Endothelial cell of umbilical vein (primary cell): ENCODE data around the gene TM6SF1.
"Not testable (repeated sequence)": the region's sequence is repeated elsewhere in the genome, so short reads cannot be mapped to it uniquely, and the experiment has no call there.

ENCODE experiments used
- FOS ChIP-seq: IDR thresholded peaks from 2 replicates; pipeline ENCODE4 v1.6.1; 2011; ENCODE audit warnings: mild to moderate bottlenecking, low read length, moderate library complexity, borderline replicate concordance; ENCODE audit not compliant: insufficient read depth
- JUN ChIP-seq: IDR thresholded peaks from 2 replicates; pipeline ENCODE4 v1.6.1; 2011; ENCODE audit warnings: borderline replicate concordance, low read depth; ENCODE audit not compliant: insufficient read length, insufficient read depth
- POLR2AphosphoS5 ChIP-seq: IDR thresholded peaks from 2 replicates; pipeline ENCODE4 v1.6.1; 2012; ENCODE audit warnings: low read depth, mild to moderate bottlenecking, control low read depth, low read length, moderate library complexity; ENCODE audit not compliant: insufficient read depth
- TF ChIP-seq, protein P1 (sequence below), 2 donors: IDR thresholded peaks; 1 replicate in 1 of 2; 2 replicates in 1 of 2; pipeline ENCODE4 v1.5.1; 2011; ENCODE audit warnings: low read length in 2 of 2, mild to moderate bottlenecking in 2 of 2, moderate library complexity in 2 of 2, control low read depth in 1 of 2, inconsistent platforms in 1 of 2, low read depth in 1 of 2; ENCODE audit not compliant: insufficient read depth in 1 of 2; ENCODE audit errors: extremely low read depth in 1 of 2
- TF ChIP-seq, protein P2 (sequence below): IDR thresholded peaks from 2 replicates; pipeline ENCODE4 v1.6.1; 2011; ENCODE audit not compliant: insufficient read depth, insufficient read length

DNA sequence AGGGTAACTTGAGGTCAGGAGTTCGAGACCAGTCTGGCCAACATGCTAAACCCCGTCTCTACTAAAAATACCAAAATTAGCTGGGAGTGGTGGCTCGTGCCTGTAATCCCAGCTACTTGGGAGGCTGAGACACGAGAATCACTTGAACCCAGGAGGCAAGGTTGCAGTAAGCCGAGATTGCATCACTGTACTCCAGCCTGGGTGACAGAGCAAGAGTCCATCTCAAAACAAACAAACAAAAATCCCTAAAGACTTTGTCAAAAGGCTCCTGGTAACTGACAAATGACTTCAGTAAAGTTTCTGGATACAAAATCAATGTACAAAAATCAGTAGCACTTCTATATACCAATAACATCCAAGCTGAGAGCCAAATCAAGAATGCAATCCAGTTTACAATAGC is 62.1 kb downstream of the TM6SF1 start:
- not testable (repeated sequence) for TF ChIP-seq POLR2AphosphoS5, JUN, FOS
- TF ChIP-seq, protein P1, sequence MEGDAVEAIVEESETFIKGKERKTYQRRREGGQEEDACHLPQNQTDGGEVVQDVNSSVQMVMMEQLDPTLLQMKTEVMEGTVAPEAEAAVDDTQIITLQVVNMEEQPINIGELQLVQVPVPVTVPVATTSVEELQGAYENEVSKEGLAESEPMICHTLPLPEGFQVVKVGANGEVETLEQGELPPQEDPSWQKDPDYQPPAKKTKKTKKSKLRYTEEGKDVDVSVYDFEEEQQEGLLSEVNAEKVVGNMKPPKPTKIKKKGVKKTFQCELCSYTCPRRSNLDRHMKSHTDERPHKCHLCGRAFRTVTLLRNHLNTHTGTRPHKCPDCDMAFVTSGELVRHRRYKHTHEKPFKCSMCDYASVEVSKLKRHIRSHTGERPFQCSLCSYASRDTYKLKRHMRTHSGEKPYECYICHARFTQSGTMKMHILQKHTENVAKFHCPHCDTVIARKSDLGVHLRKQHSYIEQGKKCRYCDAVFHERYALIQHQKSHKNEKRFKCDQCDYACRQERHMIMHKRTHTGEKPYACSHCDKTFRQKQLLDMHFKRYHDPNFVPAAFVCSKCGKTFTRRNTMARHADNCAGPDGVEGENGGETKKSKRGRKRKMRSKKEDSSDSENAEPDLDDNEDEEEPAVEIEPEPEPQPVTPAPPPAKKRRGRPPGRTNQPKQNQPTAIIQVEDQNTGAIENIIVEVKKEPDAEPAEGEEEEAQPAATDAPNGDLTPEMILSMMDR (IDR thresholded peaks at IDR 0.05; ENCODE audit: extremely low read depth in 1 of 2, insufficient read depth in 1 of 2, low read depth in 1 of 2, low read length in 2 of 2): not testable (repeated sequence)
- TF ChIP-seq, protein P2, sequence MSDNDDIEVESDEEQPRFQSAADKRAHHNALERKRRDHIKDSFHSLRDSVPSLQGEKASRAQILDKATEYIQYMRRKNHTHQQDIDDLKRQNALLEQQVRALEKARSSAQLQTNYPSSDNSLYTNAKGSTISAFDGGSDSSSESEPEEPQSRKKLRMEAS: not testable (repeated sequence)
